PC-3 (cell line): ENCODE data around the gene SAAL1.

Experiments
- CTCF ChIP-seq: fragments of 300-600 bp; sonication (generic); conservative IDR thresholded peaks from 2 replicates; pipeline ENCODE4 v1.5.1; 2017; ENCODE audit warnings: antibody characterized with exemption, low read depth, mild to moderate bottlenecking, low read length
- EZH2 ChIP-seq: fragments of 300-600 bp; sonication (generic); IDR thresholded peaks from one replicate; pipeline ENCODE4 v1.6.1; 2017; ENCODE audit warnings: antibody characterized with exemption, mild to moderate bottlenecking, low read length; ENCODE audit not compliant: unreplicated experiment

DNA sequence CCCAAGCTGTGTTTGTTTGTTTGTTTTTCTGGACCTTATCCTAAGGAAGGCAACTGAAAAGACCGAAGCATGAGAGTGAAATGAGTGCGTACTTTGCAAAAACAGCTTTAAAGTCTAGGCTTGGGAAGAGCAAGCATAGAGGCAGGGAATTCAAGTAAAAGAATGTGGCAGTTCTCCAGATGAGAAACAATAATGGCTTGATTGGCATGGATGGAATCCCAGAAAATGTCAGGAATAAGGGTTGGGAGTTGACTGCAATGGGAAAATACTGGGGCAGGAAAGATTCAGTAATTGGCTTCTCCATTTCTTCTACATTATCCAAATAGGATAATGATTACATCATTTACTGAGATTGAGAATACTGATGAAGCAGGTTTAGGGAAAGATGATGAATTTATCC, 17.5 kb downstream of the SAAL1 start:
- TF ChIP-seq CTCF (no peak), EZH2 (no peak)
